Measurements from ENCODE around the gene WNT1. TPM values are rescaled to one million over a fixed set of nuclear protein-coding genes. Genes with fewer than 3 reads are reported as not detected.

WNT1 gene
- polyA plus RNA-seq, 3 donors: 0.33 TPM; not detected in 2

DNA sequence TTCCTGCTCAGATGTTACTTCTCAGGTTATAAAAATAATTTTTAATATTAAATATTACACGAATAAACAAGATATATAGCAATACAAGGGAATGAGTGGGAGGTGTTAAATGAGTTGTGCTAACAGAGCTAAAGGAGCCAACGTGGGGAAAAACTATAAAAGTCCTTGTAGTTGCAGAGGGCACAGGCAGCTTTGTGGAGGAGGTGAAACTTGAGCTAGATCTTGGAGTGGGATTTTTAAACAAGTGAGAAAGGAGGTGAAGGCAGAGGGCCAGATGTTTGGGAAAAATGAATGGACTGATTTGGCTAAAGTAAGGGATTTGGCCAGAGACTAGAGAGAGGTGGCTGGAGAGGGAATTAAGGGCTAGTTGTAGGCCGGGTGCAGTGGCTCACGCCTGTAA lies 47.6 kb upstream of the WNT1 start:
- WGBS (ENCODE audit: insufficient coverage): 100% methylated on average over 1 of the region's 4 CpGs
- Histone ChIP-seq H4K20me1 (ENCODE audit: insufficient read depth, low read length) (peaks cover 30% of the 10 kb centered on the region), H2AFZ (ENCODE audit: insufficient read depth, low read depth, low read length, poor library complexity, severe bottlenecking) (no peak overlapping the region), H3K4me2 (replicated peaks; ENCODE audit: extremely low read depth, low read length, poor library complexity, severe bottlenecking) (no peak overlapping the region), H3K36me3 (replicated peaks in 1 of 2; ENCODE audit: control insufficient read depth in 1 of 2, insufficient read depth in 2 of 2, low read length in 2 of 2) (peaks cover 60 to 77% of the 10 kb centered on the region in 2 donors), H3K9me3 (replicated peaks in 1 of 2; ENCODE audit: control insufficient read depth in 1 of 2, insufficient read depth in 1 of 2, low read length in 2 of 2) (no peaks in the 10 kb centered on the region), H3K27me3 (ENCODE audit: control insufficient read depth in 2 of 2, insufficient read depth in 2 of 2, low read length in 2 of 2) (no peaks in the 10 kb centered on the region), H3K27ac (ENCODE audit: low read depth in 1 of 2, low read length in 2 of 2) (no peak overlapping the region), H3K4me1 (ENCODE audit: control insufficient read depth in 1 of 2, insufficient read depth in 2 of 2, low read length in 2 of 2) (peaks cover 1 to 3% of the 10 kb centered on the region in 2 donors), H3K9ac (ENCODE audit: insufficient read depth, low read length, poor library complexity, severe bottlenecking) (no peak overlapping the region), H3K79me2 (ENCODE audit: insufficient read depth, low read length) (no peaks in the 10 kb centered on the region), H3K4me3 (replicated peaks in 1 of 3; ENCODE audit: low read depth in 2 of 3, low read length in 3 of 3) (no peak overlapping the region)
- H3K27ac Mint-ChIP-seq: peak overlapping the region in 1 of 7 donors; percentile 54
- peaks cover 0 to 1% (median 0%) of the 10 kb centered on the region in 3 donors for H3K27me3 Mint-ChIP-seq (ENCODE audit: low read depth in 3 of 3)
- peaks cover 62 to 80% of the 10 kb centered on the region in 2 donors for H3K36me3 Mint-ChIP-seq
- TF ChIP-seq, protein P1, sequence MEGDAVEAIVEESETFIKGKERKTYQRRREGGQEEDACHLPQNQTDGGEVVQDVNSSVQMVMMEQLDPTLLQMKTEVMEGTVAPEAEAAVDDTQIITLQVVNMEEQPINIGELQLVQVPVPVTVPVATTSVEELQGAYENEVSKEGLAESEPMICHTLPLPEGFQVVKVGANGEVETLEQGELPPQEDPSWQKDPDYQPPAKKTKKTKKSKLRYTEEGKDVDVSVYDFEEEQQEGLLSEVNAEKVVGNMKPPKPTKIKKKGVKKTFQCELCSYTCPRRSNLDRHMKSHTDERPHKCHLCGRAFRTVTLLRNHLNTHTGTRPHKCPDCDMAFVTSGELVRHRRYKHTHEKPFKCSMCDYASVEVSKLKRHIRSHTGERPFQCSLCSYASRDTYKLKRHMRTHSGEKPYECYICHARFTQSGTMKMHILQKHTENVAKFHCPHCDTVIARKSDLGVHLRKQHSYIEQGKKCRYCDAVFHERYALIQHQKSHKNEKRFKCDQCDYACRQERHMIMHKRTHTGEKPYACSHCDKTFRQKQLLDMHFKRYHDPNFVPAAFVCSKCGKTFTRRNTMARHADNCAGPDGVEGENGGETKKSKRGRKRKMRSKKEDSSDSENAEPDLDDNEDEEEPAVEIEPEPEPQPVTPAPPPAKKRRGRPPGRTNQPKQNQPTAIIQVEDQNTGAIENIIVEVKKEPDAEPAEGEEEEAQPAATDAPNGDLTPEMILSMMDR (IDR thresholded peaks at IDR 0.05): no peak
- H3K9me3 Mint-ChIP-seq: peaks cover 0 to 1% (median 0%) of the 10 kb centered on the region in 7 donors
- no peak overlapping the region for H3K4me3 Mint-ChIP-seq
- intact Hi-C loops (cut with micrococcal nuclease): no loop called here
- peaks cover 4% of the 10 kb centered on the region for H3K4me1 Mint-ChIP-seq
- no peak for DNase-seq

DNA sequence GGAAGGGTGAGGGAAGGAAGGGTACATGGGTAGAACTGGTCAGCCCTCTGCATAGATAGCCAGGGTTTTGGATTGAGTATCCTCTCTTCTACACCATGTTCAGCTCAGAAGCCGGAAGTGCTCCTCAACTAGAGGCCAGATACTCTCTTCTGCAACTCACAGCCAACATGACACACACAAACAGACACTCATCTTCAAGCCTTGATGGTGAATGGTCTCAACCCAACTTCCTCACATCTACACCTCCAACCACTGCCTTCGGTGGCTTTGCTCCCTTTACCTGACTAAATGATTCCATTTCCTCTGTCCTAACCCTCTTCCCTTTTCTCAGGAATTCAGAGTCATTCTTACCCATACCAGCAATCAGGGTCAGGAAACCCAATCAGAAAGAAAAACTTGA lies 45.2 kb upstream of the WNT1 start:
- Histone ChIP-seq H2AFZ (ENCODE audit: insufficient read depth, low read depth, low read length, poor library complexity, severe bottlenecking) (no peak overlapping the region), H3K4me3 (replicated peaks in 1 of 3; ENCODE audit: low read depth in 2 of 3, low read length in 3 of 3) (no peak overlapping the region), H3K27me3 (ENCODE audit: control insufficient read depth in 2 of 2, insufficient read depth in 2 of 2, low read length in 2 of 2) (no peaks in the 10 kb centered on the region), H3K9me3 (replicated peaks in 1 of 2; ENCODE audit: control insufficient read depth in 1 of 2, insufficient read depth in 1 of 2, low read length in 2 of 2) (no peaks in the 10 kb centered on the region), H3K9ac (ENCODE audit: insufficient read depth, low read length, poor library complexity, severe bottlenecking) (no peak overlapping the region), H3K27ac (ENCODE audit: low read depth in 1 of 2, low read length in 2 of 2) (no peak overlapping the region), H3K4me1 (ENCODE audit: control insufficient read depth in 1 of 2, insufficient read depth in 2 of 2, low read length in 2 of 2) (no peaks in the 10 kb centered on the region), H4K20me1 (ENCODE audit: insufficient read depth, low read length) (peaks cover 52% of the 10 kb centered on the region), H3K4me2 (replicated peaks; ENCODE audit: extremely low read depth, low read length, poor library complexity, severe bottlenecking) (no peak overlapping the region), H3K36me3 (replicated peaks in 1 of 2; ENCODE audit: control insufficient read depth in 1 of 2, insufficient read depth in 2 of 2, low read length in 2 of 2) (peaks cover 71 to 90% of the 10 kb centered on the region in 2 donors), H3K79me2 (ENCODE audit: insufficient read depth, low read length) (no peaks in the 10 kb centered on the region)
- Mint-ChIP-seq H3K9me3 (peaks cover 0 to 1% (median 0%) of the 10 kb centered on the region in 7 donors), H3K27me3 (ENCODE audit: low read depth in 3 of 3) (no peaks in the 10 kb centered on the region), H3K36me3 (peaks cover 73 to 88% of the 10 kb centered on the region in 2 donors), H3K4me1 (no peaks in the 10 kb centered on the region), H3K4me3 (no peak overlapping the region), H3K27ac (peak overlapping the region in 2 of 7 donors; percentile 9 to 12)
- 54% methylated on average over 2 of the region's 2 CpGs for WGBS (ENCODE audit: insufficient coverage)
- intact Hi-C loops (cut with micrococcal nuclease): no loop called here
- DNase-seq: no peak
- TF ChIP-seq, protein P1 (IDR thresholded peaks at IDR 0.05): no peak
